HepG2 (cell line): ENCODE results near the gene IRF6. TPM values are rescaled to one million over a fixed set of nuclear protein-coding genes. Genes with fewer than 3 reads are reported as not detected.
A peak's percentile ranks its signal among the peaks of the same experiment; 100 is the strongest.

ENCODE experiments used
- AHDC1 ChIP-seq: sonication (generic); formaldehyde crosslinking; IDR thresholded peaks from 2 replicates; pipeline ENCODE4 v1.5.1; 2020; ENCODE audit warnings: mild to moderate bottlenecking, missing genetic modification reagents, borderline replicate concordance
- BCL6 ChIP-seq: IDR thresholded peaks from 2 replicates; pipeline ENCODE4 v1.6.1; 2016; ENCODE audit warnings: missing genetic modification reagents, missing compliant biosample characterization
- EP300 ChIP-seq, 3 experiments: sonication (generic) in 1 of 3; formaldehyde crosslinking in 1 of 3; IDR thresholded peaks; 2 replicates each; pipeline versions ENCODE4 v1.5.1 to v1.6.1; 2011 to 2020; ENCODE audit warnings: low read depth in 2 of 3, low read length in 2 of 3, borderline replicate concordance in 1 of 3, improper control_type of control experiment in 1 of 3, mild to moderate bottlenecking in 1 of 3, missing genetic modification reagents in 1 of 3, moderate library complexity in 1 of 3
- GABPA ChIP-seq, 2 experiments: IDR thresholded peaks; 2 replicates each; pipeline ENCODE4 v1.6.1; 2011 to 2016; ENCODE audit warnings: low read depth in 2 of 2, low read length in 1 of 2, missing biosample characterization in 1 of 2, missing genetic modification characterization in 1 of 2
- HINFP ChIP-seq: sonication (generic); formaldehyde crosslinking; IDR thresholded peaks from 2 replicates; pipeline ENCODE4 v1.4.0; 2020; ENCODE audit warnings: low read depth, mild to moderate bottlenecking, missing genetic modification reagents
- HNF4A ChIP-seq: sonication (generic); formaldehyde crosslinking; IDR thresholded peaks from 2 replicates; pipeline ENCODE4 v1.4.0; 2020; ENCODE audit warnings: missing genetic modification reagents
- MATR3 ChIP-seq: sonication (generic); formaldehyde crosslinking; IDR thresholded peaks from 2 replicates; pipeline ENCODE4 v1.4.0; 2020; ENCODE audit warnings: missing genetic modification reagents
- MLX ChIP-seq: IDR thresholded peaks from 2 replicates; pipeline ENCODE4 v1.6.1; 2016
- SOX6 ChIP-seq, 2 experiments: fragments of 450-650 bp in 1 of 2; sonication (generic) in 1 of 2; formaldehyde crosslinking in 1 of 2; IDR thresholded peaks; 2 replicates each; pipeline versions ENCODE4 v1.4.0 to v1.6.1; 2017 to 2020; ENCODE audit warnings: antibody characterized with exemption in 1 of 2, mild to moderate bottlenecking in 1 of 2, missing genetic modification reagents in 1 of 2
- ZBTB20 ChIP-seq: sonication (generic); formaldehyde crosslinking; IDR thresholded peaks from 2 replicates; pipeline ENCODE4 v1.8.1; 2023; ENCODE audit warnings: missing genetic modification reagents, low read depth, mild to moderate bottlenecking, borderline replicate concordance
- ZEB1 ChIP-seq: IDR thresholded peaks from 2 replicates; pipeline ENCODE4 v1.6.1; 2012; ENCODE audit warnings: mild to moderate bottlenecking, low read depth, inconsistent platforms; ENCODE audit not compliant: insufficient replicate concordance
- ZNF3 ChIP-seq: IDR thresholded peaks from 2 replicates; pipeline ENCODE4 v1.7.0; 2017; ENCODE audit warnings: inconsistent platforms
- ZNF572 ChIP-seq: sonication (generic); formaldehyde crosslinking; IDR thresholded peaks from 2 replicates; pipeline ENCODE4 v1.5.1; 2020; ENCODE audit warnings: mild to moderate bottlenecking, missing genetic modification reagents
- ZNF605 ChIP-seq: sonication (generic); formaldehyde crosslinking; IDR thresholded peaks from 2 replicates; pipeline ENCODE4 v1.8.0; 2022; ENCODE audit warnings: mild to moderate bottlenecking, missing genetic modification reagents
- ZNF724P ChIP-seq: sonication (generic); formaldehyde crosslinking; IDR thresholded peaks from 2 replicates; pipeline ENCODE4 v1.8.0; 2022; ENCODE audit warnings: missing genetic modification reagents, borderline replicate concordance
- polyA plus RNA-seq, 8 experiments: library from polyadenylated mRNA; depleted of rRNA in 3 of 8; stranded (reverse) in 7 of 8; unstranded in 1 of 8; fragments of >200 nt; fragmentation: Illumina TruSeq in 4 of 8; extraction: Trizol in 4 of 8; gene quantifications; 2 replicates each; pipeline versions ENCODE4 v1.2.1 to v1.2.3, GENCODE V29; 2011 to 2016; ENCODE audit warnings: low read depth in 4 of 8, missing spikeins in 1 of 8, mixed read lengths in 1 of 8; ENCODE audit not compliant: insufficient read depth in 1 of 8
- total RNA-seq, 5 experiments: library from RNA; depleted of rRNA; stranded (reverse); fragments of >200 nt; fragmentation: Illumina TruSeq; extraction: Trizol; gene quantifications; 2 replicates each; pipeline ENCODE4 v1.2.3, GENCODE V29; 2016; ENCODE audit warnings: low read depth in 1 of 5
- TF ChIP-seq, protein P1 (sequence below): sonication (generic); formaldehyde crosslinking; IDR thresholded peaks from 2 replicates; pipeline ENCODE4 v1.4.0; 2020; ENCODE audit warnings: missing genetic modification reagents

The IRF6 gene
- total and polyA plus RNA-seq, 2 of the 13 experiments (the other 11 are each of a cell fraction or from before 2014, with no cell fraction given), result 0.02 TPM; not detected in 1

GRCh38 chr1:209813902-209814301 lies 8.0 kb upstream of the IRF6 start (continued):
- TF ChIP-seq HNF4A (CRISPR knock-in tag) (peak; percentile 61), ZBTB20 (no peak; the same call in 1 of the 2 replicates), MLX (CRISPR knock-in tag) (no peak), MATR3 (CRISPR knock-in tag) (no peak), BCL6 (CRISPR knock-in tag) (peak; percentile 73), ZNF724P (CRISPR knock-in tag) (no peak), GABPA (IDR thresholded peaks at IDR 0.05; ENCODE audit: low read depth, low read length) (no peak), GABPA (CRISPR knock-in tag; IDR thresholded peaks at IDR 0.05; ENCODE audit: low read depth) (peak; percentile 30), SOX6 (IDR thresholded peaks at IDR 0.05) (no peak), SOX6 (CRISPR knock-in tag; IDR thresholded peaks at IDR 0.05) (peak; percentile 52), ZNF605 (CRISPR knock-in tag) (no peak), EP300 (IDR thresholded peaks at IDR 0.05; ENCODE audit: low read depth in 2 of 2, low read length in 2 of 2) (peak in 1 of 2 experiments; percentile 34; a peak in 1 of 4 replicates), EP300 (CRISPR knock-in tag; IDR thresholded peaks at IDR 0.05; ENCODE audit: borderline replicate concordance) (no peak), AHDC1 (peak; percentile 88; the same call in 1 of the 2 replicates), ZNF572 (no peak), HINFP (no peak), ZNF3 (CRISPR knock-in tag) (no peak), ZEB1 (peak; percentile 59)
- TF ChIP-seq, protein P1, sequence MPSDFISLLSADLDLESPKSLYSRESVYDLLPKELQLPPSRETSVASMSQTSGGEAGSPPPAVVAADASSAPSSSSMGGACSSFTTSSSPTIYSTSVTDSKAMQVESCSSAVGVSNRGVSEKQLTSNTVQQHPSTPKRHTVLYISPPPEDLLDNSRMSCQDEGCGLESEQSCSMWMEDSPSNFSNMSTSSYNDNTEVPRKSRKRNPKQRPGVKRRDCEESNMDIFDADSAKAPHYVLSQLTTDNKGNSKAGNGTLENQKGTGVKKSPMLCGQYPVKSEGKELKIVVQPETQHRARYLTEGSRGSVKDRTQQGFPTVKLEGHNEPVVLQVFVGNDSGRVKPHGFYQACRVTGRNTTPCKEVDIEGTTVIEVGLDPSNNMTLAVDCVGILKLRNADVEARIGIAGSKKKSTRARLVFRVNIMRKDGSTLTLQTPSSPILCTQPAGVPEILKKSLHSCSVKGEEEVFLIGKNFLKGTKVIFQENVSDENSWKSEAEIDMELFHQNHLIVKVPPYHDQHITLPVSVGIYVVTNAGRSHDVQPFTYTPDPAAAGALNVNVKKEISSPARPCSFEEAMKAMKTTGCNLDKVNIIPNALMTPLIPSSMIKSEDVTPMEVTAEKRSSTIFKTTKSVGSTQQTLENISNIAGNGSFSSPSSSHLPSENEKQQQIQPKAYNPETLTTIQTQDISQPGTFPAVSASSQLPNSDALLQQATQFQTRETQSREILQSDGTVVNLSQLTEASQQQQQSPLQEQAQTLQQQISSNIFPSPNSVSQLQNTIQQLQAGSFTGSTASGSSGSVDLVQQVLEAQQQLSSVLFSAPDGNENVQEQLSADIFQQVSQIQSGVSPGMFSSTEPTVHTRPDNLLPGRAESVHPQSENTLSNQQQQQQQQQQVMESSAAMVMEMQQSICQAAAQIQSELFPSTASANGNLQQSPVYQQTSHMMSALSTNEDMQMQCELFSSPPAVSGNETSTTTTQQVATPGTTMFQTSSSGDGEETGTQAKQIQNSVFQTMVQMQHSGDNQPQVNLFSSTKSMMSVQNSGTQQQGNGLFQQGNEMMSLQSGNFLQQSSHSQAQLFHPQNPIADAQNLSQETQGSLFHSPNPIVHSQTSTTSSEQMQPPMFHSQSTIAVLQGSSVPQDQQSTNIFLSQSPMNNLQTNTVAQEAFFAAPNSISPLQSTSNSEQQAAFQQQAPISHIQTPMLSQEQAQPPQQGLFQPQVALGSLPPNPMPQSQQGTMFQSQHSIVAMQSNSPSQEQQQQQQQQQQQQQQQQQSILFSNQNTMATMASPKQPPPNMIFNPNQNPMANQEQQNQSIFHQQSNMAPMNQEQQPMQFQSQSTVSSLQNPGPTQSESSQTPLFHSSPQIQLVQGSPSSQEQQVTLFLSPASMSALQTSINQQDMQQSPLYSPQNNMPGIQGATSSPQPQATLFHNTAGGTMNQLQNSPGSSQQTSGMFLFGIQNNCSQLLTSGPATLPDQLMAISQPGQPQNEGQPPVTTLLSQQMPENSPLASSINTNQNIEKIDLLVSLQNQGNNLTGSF (CRISPR knock-in tag), result no peak
